Sigmoid colon (tissue), 7 donors: ENCODE results near the gene POLR3A. TPM values are rescaled to one million over a fixed set of nuclear protein-coding genes. Genes with fewer than 3 reads are reported as not detected.

ENCODE experiments used
- DNase-seq: peaks from one replicate; pipeline ENCODE4 v3.0.0-alpha.2; 2019
- H3K27ac ChIP-seq, 4 donors: fragments of 200-600 bp; sonication (generic); one replicate each; pipeline ENCODE4 v1.5.1; 2016 to 2019; ENCODE audit warnings: mild to moderate bottlenecking in 1 of 4
- H3K27me3 ChIP-seq, 3 donors: fragments of 200-600 bp; sonication (generic); one replicate each; pipeline ENCODE4 v1.5.1; 2019; ENCODE audit warnings: mild to moderate bottlenecking in 1 of 3
- H3K36me3 ChIP-seq, 4 donors: fragments of 200-600 bp; sonication (generic); one replicate each; pipeline ENCODE4 v1.5.1; 2016 to 2019
- H3K4me1 ChIP-seq, 4 donors: fragments of 200-600 bp; sonication (generic); one replicate each; pipeline ENCODE4 v1.5.1; 2017 to 2019
- H3K4me3 ChIP-seq, 4 donors: fragments of 200-600 bp; sonication (generic); one replicate each; pipeline ENCODE4 v1.5.1; 2017 to 2019; ENCODE audit warnings: mild to moderate bottlenecking in 2 of 4, moderate library complexity in 1 of 4
- H3K9me3 ChIP-seq, 4 donors: fragments of 200-600 bp in 3 of 4; sonication (generic) in 3 of 4; one replicate each; pipeline versions ENCODE4 v1.5.1 to v1.6.1; 2013 to 2019
- EP300 ChIP-seq, 4 donors: sonication (generic); formaldehyde crosslinking; IDR thresholded peaks; one replicate each; pipeline ENCODE4 v1.6.1; 2017; ENCODE audit warnings: antibody characterized with exemption in 4 of 4
- POLR2A ChIP-seq, 2 donors: fragments of 450-650 bp; IDR thresholded peaks; one replicate each; pipeline ENCODE4 v1.6.1; 2016; ENCODE audit warnings: antibody characterized with exemption in 2 of 2, mild to moderate bottlenecking in 2 of 2, moderate library complexity in 2 of 2
- POLR2AphosphoS5 ChIP-seq, 4 donors: sonication (generic); formaldehyde crosslinking; IDR thresholded peaks; one replicate each; pipeline ENCODE4 v1.6.1; 2017; ENCODE audit warnings: antibody characterized with exemption in 4 of 4
- WGBS, 2 donors: extraction: QIAGEN DNeasy Blood & Tissue Kit; methylation state at CpG; one replicate each; pipeline ENCODE4 v1.1.7; 2013; 5-methylcytosine and 5-hydroxymethylcytosine counted together
- intact Hi-C: fragments of 100-400 bp; cut with DNase I; formaldehyde crosslinking; loops from one replicate; pipeline ENCODE4 v1.15.1; 2023
- polyA plus RNA-seq, 3 donors: library from polyadenylated mRNA; stranded (reverse); fragments of 200-250 nt; gene quantifications; one replicate each; pipeline ENCODE4 v1.2.3, GENCODE V29; 2013
- total RNA-seq, 4 donors: library from RNA; depleted of rRNA; stranded (reverse); fragments of >200 nt; gene quantifications; one replicate each; pipeline ENCODE4 v1.1.0, GENCODE V29; 2016
- TF ChIP-seq, protein P1 (sequence below), 4 experiments: fragments of 450-650 bp in 3 of 4; fragments of 200-600 bp in 1 of 4; IDR thresholded peaks; one replicate each; pipeline ENCODE4 v1.5.1; 2016 to 2019; ENCODE audit warnings: antibody characterized with exemption in 4 of 4, mild to moderate bottlenecking in 3 of 4, moderate library complexity in 2 of 4
- donor health status: healthy with polysubstance abuse.
- donor health status: Bipolar disorder and iron deficiency.
- donor health status: healthy.

Gene POLR3A
- total and polyA plus RNA-seq, 7 donors = 1.6 to 13.0 (median 9.6) TPM

- H3K9me3 ChIP-seq = no peaks in the 10 kb centered on the region
- DNase-seq = no peak
- intact Hi-C loops = loop anchor here (5.0 kb wide), 1 partner anchor 36 kb away; no protein-coding TSS in a partner anchor
Measured at GRCh38 chr10:78023741-78024140, 5.6 kb downstream of the POLR3A start.

GRCh38 chr10:78021201-78021600 lies 8.1 kb downstream of the POLR3A start:
- peaks cover 34 to 100% (median 72%) of the 10 kb centered on the region in 4 donors for H3K36me3 ChIP-seq

More at GRCh38 chr10:78023741-78024140, 5.6 kb downstream of the POLR3A start:
- peaks cover 29 to 75% (median 58%) of the 10 kb centered on the region in 4 donors for H3K36me3 ChIP-seq
- no peak overlapping the region for H3K4me3 ChIP-seq
- TF ChIP-seq, protein P1, sequence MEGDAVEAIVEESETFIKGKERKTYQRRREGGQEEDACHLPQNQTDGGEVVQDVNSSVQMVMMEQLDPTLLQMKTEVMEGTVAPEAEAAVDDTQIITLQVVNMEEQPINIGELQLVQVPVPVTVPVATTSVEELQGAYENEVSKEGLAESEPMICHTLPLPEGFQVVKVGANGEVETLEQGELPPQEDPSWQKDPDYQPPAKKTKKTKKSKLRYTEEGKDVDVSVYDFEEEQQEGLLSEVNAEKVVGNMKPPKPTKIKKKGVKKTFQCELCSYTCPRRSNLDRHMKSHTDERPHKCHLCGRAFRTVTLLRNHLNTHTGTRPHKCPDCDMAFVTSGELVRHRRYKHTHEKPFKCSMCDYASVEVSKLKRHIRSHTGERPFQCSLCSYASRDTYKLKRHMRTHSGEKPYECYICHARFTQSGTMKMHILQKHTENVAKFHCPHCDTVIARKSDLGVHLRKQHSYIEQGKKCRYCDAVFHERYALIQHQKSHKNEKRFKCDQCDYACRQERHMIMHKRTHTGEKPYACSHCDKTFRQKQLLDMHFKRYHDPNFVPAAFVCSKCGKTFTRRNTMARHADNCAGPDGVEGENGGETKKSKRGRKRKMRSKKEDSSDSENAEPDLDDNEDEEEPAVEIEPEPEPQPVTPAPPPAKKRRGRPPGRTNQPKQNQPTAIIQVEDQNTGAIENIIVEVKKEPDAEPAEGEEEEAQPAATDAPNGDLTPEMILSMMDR (IDR thresholded peaks at IDR 0.05) = no peak
- TF ChIP-seq POLR2AphosphoS5 (IDR thresholded peaks at IDR 0.05) (no peak), POLR2A (IDR thresholded peaks at IDR 0.05) (no peak), EP300 (IDR thresholded peaks at IDR 0.05) (no peak)
- no peak overlapping the region for H3K27ac ChIP-seq
- 98 to 99% methylated on average over 3 of the region's 3 CpGs for WGBS, 2 donors
- peaks cover 0 to 20% (median 14%) of the 10 kb centered on the region in 4 donors for H3K4me1 ChIP-seq
- H3K27me3 ChIP-seq = no peaks in the 10 kb centered on the region

GRCh38 chr10:78019264-78019663 lies 10.1 kb downstream of the POLR3A start:
- peaks cover 34 to 100% (median 65%) of the 10 kb centered on the region in 4 donors for H3K36me3 ChIP-seq
- TF ChIP-seq, protein P1 (IDR thresholded peaks at IDR 0.05) = no peak
- TF ChIP-seq EP300 (IDR thresholded peaks at IDR 0.05) = no peak
- no peak for TF ChIP-seq POLR2A (IDR thresholded peaks at IDR 0.05)
- no peak for TF ChIP-seq POLR2AphosphoS5 (IDR thresholded peaks at IDR 0.05)
- no peaks in the 10 kb centered on the region for H3K27me3 ChIP-seq
- no peaks in the 10 kb centered on the region for H3K9me3 ChIP-seq
- no peak overlapping the region for H3K4me3 ChIP-seq
- intact Hi-C loops = no loop called here
- no peak overlapping the region for H3K27ac ChIP-seq
- H3K4me1 ChIP-seq = no peaks in the 10 kb centered on the region
- no peak for DNase-seq
- 90 to 94% methylated on average over 3 of the region's 3 CpGs for WGBS, 2 donors

More at GRCh38 chr10:78021201-78021600, 8.1 kb downstream of the POLR3A start:
- no peak overlapping the region for H3K4me3 ChIP-seq
- WGBS, 2 donors = 90 to 91% methylated on average over 2 of the region's 2 CpGs
- intact Hi-C loops = loop anchor here (5.0 kb wide), 1 partner anchor 34 kb away; no protein-coding TSS in a partner anchor
- H3K27ac ChIP-seq = no peak overlapping the region
- no peaks in the 10 kb centered on the region for H3K27me3 ChIP-seq
- no peak for DNase-seq
- TF ChIP-seq, protein P1 (IDR thresholded peaks at IDR 0.05) = no peak
- TF ChIP-seq POLR2AphosphoS5 (IDR thresholded peaks at IDR 0.05) = no peak
- TF ChIP-seq EP300 (IDR thresholded peaks at IDR 0.05) = no peak
- no peak for TF ChIP-seq POLR2A (IDR thresholded peaks at IDR 0.05)
- no peaks in the 10 kb centered on the region for H3K9me3 ChIP-seq
- no peaks in the 10 kb centered on the region for H3K4me1 ChIP-seq

GRCh38 chr10:78017856-78018255 lies 11.5 kb downstream of the POLR3A start:
- H3K4me1 ChIP-seq = no peaks in the 10 kb centered on the region
- no peaks in the 10 kb centered on the region for H3K27me3 ChIP-seq
- intact Hi-C loops = no loop called here
- peaks cover 24 to 100% (median 63%) of the 10 kb centered on the region in 4 donors for H3K36me3 ChIP-seq
- WGBS, 2 donors = 87 to 93% methylated on average over 5 of the region's 5 CpGs
- no peaks in the 10 kb centered on the region for H3K9me3 ChIP-seq
- DNase-seq = no peak
- TF ChIP-seq EP300 (IDR thresholded peaks at IDR 0.05) = no peak
- no peak for TF ChIP-seq POLR2A (IDR thresholded peaks at IDR 0.05)
- TF ChIP-seq, protein P1 (IDR thresholded peaks at IDR 0.05) = no peak
- TF ChIP-seq POLR2AphosphoS5 (IDR thresholded peaks at IDR 0.05) = no peak
- no peak overlapping the region for H3K4me3 ChIP-seq
- H3K27ac ChIP-seq = no peak overlapping the region

GRCh38 chr10:78015546-78015945 lies 13.8 kb downstream of the POLR3A start:
- Histone ChIP-seq H3K4me1 (no peaks in the 10 kb centered on the region), H3K36me3 (peaks cover 21 to 100% (median 64%) of the 10 kb centered on the region in 4 donors), H3K4me3 (no peak overlapping the region), H3K27ac (no peak overlapping the region), H3K9me3 (no peaks in the 10 kb centered on the region), H3K27me3 (no peaks in the 10 kb centered on the region)
- TF ChIP-seq POLR2AphosphoS5 (IDR thresholded peaks at IDR 0.05) = no peak
- 94 to 95% methylated on average over 5 of the region's 5 CpGs for WGBS, 2 donors
- intact Hi-C loops = no loop called here
- no peak for DNase-seq
